HG03342 (cell line): ENCODE measurements around the gene EYA2.
"Not testable (repeated sequence)": the region's sequence is repeated elsewhere in the genome, so short reads cannot be mapped to it uniquely, and the experiment has no call there.

Experiments
- ATAC-seq: cut with Tn5 transposase; IDR thresholded peaks from one replicate; pipeline ENCODE4 v1.9.1; 2021; ENCODE audit warnings: mild to moderate bottlenecking, moderate library complexity; ENCODE audit not compliant: unreplicated experiment

EYA2 gene

GRCh38 chr20:46951405-46951804 is 56.8 kb downstream of the EYA2 start:
- ATAC-seq = no peak

GRCh38 chr20:46951840-46952497 is 57.3 kb downstream of the EYA2 start:
- no peak for ATAC-seq

GRCh38 chr20:46953596-46953995 is 59.0 kb downstream of the EYA2 start:
- ATAC-seq = no peak

- no peak for ATAC-seq
Observed at GRCh38 chr20:46954490-46955038, 59.9 kb downstream of the EYA2 start.

GRCh38 chr20:46955601-46956556 is 61.2 kb downstream of the EYA2 start:
- ATAC-seq = no peak

GRCh38 chr20:46959081-46959692 is 64.5 kb downstream of the EYA2 start:
- no peak for ATAC-seq

GRCh38 chr20:46959821-46960220 is 65.2 kb downstream of the EYA2 start:
- ATAC-seq = no peak

- no peak for ATAC-seq
Observed at GRCh38 chr20:46960536-46960935, 65.9 kb downstream of the EYA2 start.

- not testable (repeated sequence) for ATAC-seq
Observed at GRCh38 chr20:46961968-46962367, 67.3 kb downstream of the EYA2 start.

- ATAC-seq = no peak
Observed at GRCh38 chr20:46962452-46963195, 68.0 kb downstream of the EYA2 start.

GRCh38 chr20:46963196-46963529 is 68.5 kb downstream of the EYA2 start:
- no peak for ATAC-seq

- no peak for ATAC-seq
Observed at GRCh38 chr20:46963758-46964617, 69.3 kb downstream of the EYA2 start.

- ATAC-seq = no peak
Observed at GRCh38 chr20:46964618-46965455, 70.2 kb downstream of the EYA2 start.

- ATAC-seq = no peak
Observed at GRCh38 chr20:46965477-46965876, 70.8 kb downstream of the EYA2 start.

- no peak for ATAC-seq
Observed at GRCh38 chr20:46967646-46968045, 73.0 kb downstream of the EYA2 start.

- ATAC-seq = no peak
Observed at GRCh38 chr20:46970937-46971630, 76.4 kb downstream of the EYA2 start.

- ATAC-seq = no peak
Observed at GRCh38 chr20:46973766-46974165, 79.1 kb downstream of the EYA2 start.

GRCh38 chr20:46974669-46975434 is 80.2 kb downstream of the EYA2 start:
- ATAC-seq = no peak
